CD8-positive, alpha-beta memory T cell (primary cell): ENCODE data around the gene DUSP23. TPM values are rescaled to one million over a fixed set of nuclear protein-coding genes. Genes with fewer than 3 reads are reported as not detected.

Experiments
- CTCF ChIA-PET: fragments of 350-600 bp; sonication (Branson Sonifier 250); formaldehyde crosslinking; loops from one replicate; lab custom pipeline; 2021; ENCODE audit warnings: antibody characterized with exemption; lab: Charles Lee
- POLR2A ChIA-PET: fragments of 350-600 bp; sonication (Branson Sonifier 250); formaldehyde crosslinking; loops from one replicate; lab custom pipeline; 2021; ENCODE audit warnings: antibody characterized with exemption; lab: Charles Lee
- DNase-seq, 5 donors: peaks; one replicate each; pipeline versions ENCODE4 v3.0.0 to v3.0.0-alpha.2; 2020 to 2022; ENCODE audit warnings: mixed read lengths in 1 of 5
- H3K27ac ChIP-seq: one replicate; pipeline ENCODE4 v1.7.0; 2013; ENCODE audit warnings: low read depth, mild to moderate bottlenecking, low read length, moderate library complexity
- H3K27me3 ChIP-seq: 2 replicates; pipeline ENCODE4 v1.7.0; 2013; ENCODE audit warnings: low read length, mild to moderate bottlenecking; ENCODE audit not compliant: insufficient read depth, poor library complexity, severe bottlenecking
- H3K36me3 ChIP-seq: 2 replicates; pipeline ENCODE4 v1.7.0; 2013; ENCODE audit warnings: mild to moderate bottlenecking, low read length, moderate library complexity; ENCODE audit not compliant: insufficient read depth
- H3K4me1 ChIP-seq: 2 replicates; pipeline ENCODE4 v1.7.0; 2013; ENCODE audit warnings: mild to moderate bottlenecking, low read length, moderate library complexity; ENCODE audit not compliant: insufficient read depth
- H3K4me3 ChIP-seq: 2 replicates; pipeline ENCODE4 v1.7.0; 2013; ENCODE audit warnings: mild to moderate bottlenecking, low read length
- H3K9me3 ChIP-seq: 2 replicates; pipeline ENCODE4 v1.7.0; 2013; ENCODE audit warnings: mild to moderate bottlenecking, low read length
- H3K27ac Mint-ChIP-seq, 8 donors: one replicate each; pipeline ENCODE4 v1.8.0; 2020 to 2021; ENCODE audit warnings: mixed read lengths in 8 of 8, mild to moderate bottlenecking in 6 of 8, inconsistent platforms in 3 of 8, moderate library complexity in 3 of 8
- H3K27me3 Mint-ChIP-seq, 2 donors: one replicate each; pipeline ENCODE4 v1.8.0; 2020 to 2021; ENCODE audit warnings: mixed read lengths in 2 of 2, mild to moderate bottlenecking in 1 of 2, moderate library complexity in 1 of 2
- H3K36me3 Mint-ChIP-seq, 3 donors: one replicate each; pipeline ENCODE4 v1.8.0; 2020 to 2021; ENCODE audit warnings: mixed read lengths in 3 of 3, inconsistent platforms in 1 of 3, mild to moderate bottlenecking in 1 of 3
- H3K4me1 Mint-ChIP-seq, 3 donors: one replicate each; pipeline ENCODE4 v1.8.0; 2020 to 2021; ENCODE audit warnings: mixed read lengths in 3 of 3, inconsistent platforms in 1 of 3, mild to moderate bottlenecking in 1 of 3
- H3K4me3 Mint-ChIP-seq, 7 donors: one replicate each; pipeline ENCODE4 v1.8.0; 2020 to 2021; ENCODE audit warnings: mixed read lengths in 7 of 7, mild to moderate bottlenecking in 6 of 7, moderate library complexity in 4 of 7, inconsistent platforms in 2 of 7
- H3K9me3 Mint-ChIP-seq, 5 donors: one replicate each; pipeline ENCODE4 v1.8.0; 2020 to 2022; ENCODE audit warnings: mixed read lengths in 5 of 5, mild to moderate bottlenecking in 3 of 5, moderate library complexity in 2 of 5, inconsistent platforms in 1 of 5
- polyA plus RNA-seq: library from polyadenylated mRNA; unstranded; fragments of 300-500 nt; fragmentation: Illumina TruSeq; gene quantifications from one replicate; pipeline ENCODE4 v1.2.3, GENCODE V29; 2021
- total RNA-seq, 2 experiments: library from RNA; stranded (reverse); gene quantifications; one replicate each; pipeline ENCODE4 v1.2.3, GENCODE V29; 2021

DUSP23 gene
- total and polyA plus RNA-seq, 3 experiments from 2014 or later: 35.5 to 65.8 (median 38.1) TPM

DNA sequence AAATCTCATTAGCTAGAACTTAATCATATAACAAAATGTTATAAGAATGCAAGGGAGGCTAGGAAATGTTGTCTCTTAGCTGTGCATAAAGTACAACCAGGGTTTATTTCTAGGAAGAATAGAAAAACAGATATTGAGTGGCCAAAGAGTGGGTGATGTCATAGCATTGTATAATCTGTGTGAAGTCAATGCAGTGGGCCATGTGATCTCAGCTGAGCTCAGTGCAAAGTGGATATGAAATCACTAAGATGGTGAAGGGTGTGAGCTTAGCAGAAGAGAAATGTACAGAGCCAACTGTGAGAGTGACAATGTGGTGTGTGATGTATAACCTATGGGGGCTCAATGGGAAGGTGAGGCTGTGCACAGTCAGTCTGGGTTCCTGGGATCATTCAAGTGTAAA, 29.7 kb upstream of the DUSP23 start:
- no peak overlapping the region for H3K27ac ChIP-seq
- H3K4me3 Mint-ChIP-seq: no peak overlapping the region
- H3K27me3 ChIP-seq: no peaks in the 10 kb centered on the region
- no peaks in the 10 kb centered on the region for H3K4me1 Mint-ChIP-seq
- H3K4me3 ChIP-seq: no peak overlapping the region
- H3K36me3 ChIP-seq: no peaks in the 10 kb centered on the region
- H3K9me3 ChIP-seq: no peaks in the 10 kb centered on the region
- ChIA-PET CTCF (no interaction called here), POLR2A (no interaction called here)
- H3K9me3 Mint-ChIP-seq: no peaks in the 10 kb centered on the region
- no peak for DNase-seq
- H3K4me1 ChIP-seq: no peaks in the 10 kb centered on the region
- H3K36me3 Mint-ChIP-seq: no peaks in the 10 kb centered on the region
- H3K27ac Mint-ChIP-seq: no peak overlapping the region
- peaks cover 9 to 20% of the 10 kb centered on the region in 2 donors for H3K27me3 Mint-ChIP-seq

DNA sequence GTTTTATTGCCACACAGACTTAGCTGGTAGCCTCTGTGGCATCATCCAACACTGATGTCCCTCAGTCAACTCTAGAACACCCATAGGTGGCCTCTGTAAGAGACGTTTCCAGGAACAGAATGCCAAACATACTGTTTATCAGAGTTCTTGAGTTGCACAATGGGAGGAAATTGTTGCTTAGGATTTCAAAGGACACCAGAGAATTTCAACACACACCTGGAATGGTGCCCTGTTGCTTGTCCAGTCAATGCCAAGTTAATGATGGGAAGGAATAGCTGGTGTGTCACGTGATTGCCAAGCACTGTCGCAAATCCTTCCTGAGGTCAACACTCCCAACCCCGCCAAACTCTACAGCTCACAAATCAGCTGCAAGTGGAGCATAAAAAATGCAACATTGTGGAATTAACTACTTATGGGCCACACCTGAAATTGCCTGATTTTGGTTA, 28.6 kb upstream of the DUSP23 start:
- Histone ChIP-seq H3K4me3 (no peak overlapping the region), H3K27ac (no peak overlapping the region), H3K9me3 (no peaks in the 10 kb centered on the region), H3K4me1 (no peaks in the 10 kb centered on the region), H3K27me3 (no peaks in the 10 kb centered on the region), H3K36me3 (no peaks in the 10 kb centered on the region)
- no peak for DNase-seq
- H3K27me3 Mint-ChIP-seq: peaks cover 9 to 20% of the 10 kb centered on the region in 2 donors
- H3K4me1 Mint-ChIP-seq: no peaks in the 10 kb centered on the region
- POLR2A ChIA-PET: no interaction called here
- no peaks in the 10 kb centered on the region for H3K9me3 Mint-ChIP-seq
- H3K4me3 Mint-ChIP-seq: no peak overlapping the region
- peak overlapping the region in 1 of 8 donors; percentile 75 for H3K27ac Mint-ChIP-seq
- CTCF ChIA-PET: interaction anchor here (1.4 kb wide), 1 partner anchor 139 kb away, joined by 5 read pairs; no protein-coding TSS in a partner anchor
- no peaks in the 10 kb centered on the region for H3K36me3 Mint-ChIP-seq

DNA sequence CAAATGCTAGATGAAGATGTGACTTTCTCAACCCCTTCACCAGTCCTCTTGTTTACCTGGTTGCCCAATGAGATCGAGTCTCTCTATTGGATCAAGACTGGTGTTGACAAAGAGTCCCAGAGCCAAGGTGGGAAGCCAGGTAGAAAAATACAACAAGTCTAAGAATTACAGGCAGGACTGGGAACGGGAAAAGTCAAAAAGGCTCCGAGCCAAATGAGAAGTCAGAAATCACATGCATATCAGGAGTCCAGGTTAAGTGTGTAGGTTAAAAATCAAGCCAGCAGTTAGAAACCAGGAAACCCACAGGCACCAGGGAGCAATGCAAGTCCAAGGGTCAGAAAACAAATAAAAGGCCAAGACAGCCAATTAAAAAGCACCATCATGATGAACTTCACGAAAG, 27.4 kb upstream of the DUSP23 start:
- POLR2A ChIA-PET: no interaction called here
- H3K9me3 Mint-ChIP-seq: no peaks in the 10 kb centered on the region
- no peak overlapping the region for H3K4me3 ChIP-seq
- H3K4me3 Mint-ChIP-seq: no peak overlapping the region
- no peaks in the 10 kb centered on the region for H3K36me3 Mint-ChIP-seq
- no peak overlapping the region for H3K27ac Mint-ChIP-seq
- H3K4me1 ChIP-seq: no peaks in the 10 kb centered on the region
- no peak for DNase-seq
- H3K27me3 ChIP-seq: no peaks in the 10 kb centered on the region
- no peaks in the 10 kb centered on the region for H3K4me1 Mint-ChIP-seq
- peaks cover 9 to 20% of the 10 kb centered on the region in 2 donors for H3K27me3 Mint-ChIP-seq
- H3K9me3 ChIP-seq: no peaks in the 10 kb centered on the region
- CTCF ChIA-PET: interaction anchor here (1.4 kb wide), 1 partner anchor 138 kb away, joined by 5 read pairs; no protein-coding TSS in a partner anchor
- no peaks in the 10 kb centered on the region for H3K36me3 ChIP-seq
- no peak overlapping the region for H3K27ac ChIP-seq

DNA sequence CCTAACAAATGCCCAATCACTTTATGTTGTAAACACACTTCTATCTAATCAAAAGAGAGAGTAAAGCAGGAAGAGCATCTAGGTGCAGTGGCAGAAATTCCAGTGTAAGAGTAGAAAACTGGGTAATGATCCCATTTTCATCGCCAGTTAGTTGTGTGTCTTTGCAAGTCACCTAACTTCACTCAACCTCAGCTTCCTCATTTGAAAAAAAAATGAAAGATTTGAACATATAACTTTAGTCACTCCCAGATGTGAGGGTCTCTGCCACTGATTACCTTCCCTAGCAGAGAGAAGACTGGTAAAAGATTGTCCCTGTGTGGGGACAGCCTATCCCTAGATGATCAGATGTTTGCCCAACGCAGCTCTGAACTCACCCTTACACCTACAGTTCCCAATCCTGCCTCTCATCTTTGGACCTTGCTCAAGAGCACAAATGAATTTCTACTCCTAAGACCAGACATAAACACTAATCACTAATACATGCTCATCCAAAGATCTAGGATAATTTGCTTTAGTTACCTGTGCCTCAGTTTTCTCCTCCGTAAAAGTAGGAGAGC, 25.2 kb upstream of the DUSP23 start:
- CTCF ChIA-PET: no interaction called here
- H3K9me3 Mint-ChIP-seq: no peaks in the 10 kb centered on the region
- H3K27me3 Mint-ChIP-seq: peaks cover 9 to 20% of the 10 kb centered on the region in 2 donors
- no peak overlapping the region for H3K27ac Mint-ChIP-seq
- H3K36me3 Mint-ChIP-seq: no peaks in the 10 kb centered on the region
- POLR2A ChIA-PET: no interaction called here
- Histone ChIP-seq H3K27me3 (no peaks in the 10 kb centered on the region), H3K4me3 (no peak overlapping the region), H3K4me1 (no peaks in the 10 kb centered on the region), H3K36me3 (no peaks in the 10 kb centered on the region), H3K9me3 (no peaks in the 10 kb centered on the region), H3K27ac (no peak overlapping the region)
- no peak for DNase-seq
- no peak overlapping the region for H3K4me3 Mint-ChIP-seq
- no peaks in the 10 kb centered on the region for H3K4me1 Mint-ChIP-seq

DNA sequence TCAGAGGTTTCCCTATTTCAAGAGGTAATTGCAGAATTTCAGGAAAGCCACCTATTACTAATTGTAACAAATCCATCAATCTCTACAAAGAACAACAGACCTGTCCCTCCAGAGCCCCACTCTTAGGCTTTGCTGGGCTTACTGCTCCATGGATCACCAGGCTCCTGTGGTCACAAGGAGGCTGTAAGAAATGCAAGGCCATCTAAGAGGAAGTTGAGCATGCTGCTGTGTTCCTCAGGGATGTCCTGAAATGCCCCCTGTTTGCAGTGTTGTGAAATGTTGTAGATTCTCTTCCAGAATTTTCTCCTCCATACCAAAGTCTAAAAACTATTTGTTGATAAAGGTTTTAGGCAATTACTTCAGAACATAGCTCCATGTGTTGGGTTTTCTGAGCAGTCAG, 24.4 kb upstream of the DUSP23 start:
- Mint-ChIP-seq H3K27me3 (peaks cover 13 to 20% of the 10 kb centered on the region in 2 donors), H3K4me1 (no peaks in the 10 kb centered on the region), H3K36me3 (no peaks in the 10 kb centered on the region), H3K27ac (no peak overlapping the region), H3K9me3 (no peaks in the 10 kb centered on the region), H3K4me3 (no peak overlapping the region)
- H3K36me3 ChIP-seq: no peaks in the 10 kb centered on the region
- no peak for DNase-seq
- H3K9me3 ChIP-seq: no peaks in the 10 kb centered on the region
- POLR2A ChIA-PET: no interaction called here
- CTCF ChIA-PET: no interaction called here
- H3K27ac ChIP-seq: no peak overlapping the region
- no peaks in the 10 kb centered on the region for H3K27me3 ChIP-seq
- no peaks in the 10 kb centered on the region for H3K4me1 ChIP-seq
- no peak overlapping the region for H3K4me3 ChIP-seq

DNA sequence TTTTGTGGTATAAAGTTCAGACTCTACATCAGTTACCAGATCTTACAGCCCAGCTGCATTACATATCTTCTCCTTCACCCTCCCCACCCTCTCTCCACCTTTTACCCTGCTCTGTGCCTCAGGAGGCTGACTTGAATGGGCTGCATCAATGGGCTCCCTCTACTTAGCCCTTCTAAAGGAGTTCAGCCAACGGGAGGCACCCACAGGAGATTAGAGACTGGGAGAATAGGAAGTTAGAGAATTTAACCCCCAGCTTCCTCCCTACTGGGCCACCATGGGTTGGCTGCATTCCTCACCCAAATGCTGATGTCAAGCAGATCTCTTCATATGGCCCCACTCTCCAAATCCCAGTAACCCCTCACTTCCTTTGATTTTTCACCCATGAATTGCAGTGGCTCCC, 17.1 kb upstream of the DUSP23 start:
- POLR2A ChIA-PET: interaction anchor here (0.6 kb wide), 1 partner anchor 25 kb away, joined by 6 read pairs; no protein-coding TSS in a partner anchor
- Histone ChIP-seq H3K36me3 (no peaks in the 10 kb centered on the region), H3K27me3 (no peaks in the 10 kb centered on the region), H3K4me3 (no peak overlapping the region), H3K9me3 (no peaks in the 10 kb centered on the region), H3K27ac (no peak overlapping the region), H3K4me1 (no peaks in the 10 kb centered on the region)
- peaks cover 20 to 53% of the 10 kb centered on the region in 2 donors for H3K27me3 Mint-ChIP-seq
- no peaks in the 10 kb centered on the region for H3K4me1 Mint-ChIP-seq
- no peak for DNase-seq
- CTCF ChIA-PET: no interaction called here
- H3K9me3 Mint-ChIP-seq: peaks cover 0 to 4% (median 0%) of the 10 kb centered on the region in 5 donors
- H3K36me3 Mint-ChIP-seq: no peaks in the 10 kb centered on the region
- no peak overlapping the region for H3K27ac Mint-ChIP-seq
- H3K4me3 Mint-ChIP-seq: no peak overlapping the region

DNA sequence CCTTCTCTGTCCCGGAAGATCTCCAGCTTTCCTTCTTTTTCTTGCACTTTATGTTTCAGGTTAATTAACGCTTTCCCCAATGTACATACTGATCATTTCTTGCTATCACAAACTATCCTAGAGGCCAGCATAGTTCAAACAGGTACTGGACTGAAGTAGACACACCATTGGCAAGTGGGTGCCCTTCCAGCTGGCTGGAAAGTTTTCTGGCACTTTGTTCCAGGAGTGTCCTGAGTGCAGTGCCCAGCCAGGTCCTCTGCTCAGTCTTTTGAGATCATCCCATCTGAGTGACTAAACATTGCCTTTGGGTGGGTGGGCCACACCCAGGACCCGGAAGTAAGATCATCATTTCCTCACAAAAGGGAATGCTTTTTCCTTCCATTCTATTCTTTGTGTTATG, 15.0 kb upstream of the DUSP23 start:
- H3K27me3 ChIP-seq: no peaks in the 10 kb centered on the region
- H3K36me3 Mint-ChIP-seq: no peaks in the 10 kb centered on the region
- POLR2A ChIA-PET: no interaction called here
- H3K9me3 Mint-ChIP-seq: peaks cover 0 to 4% (median 0%) of the 10 kb centered on the region in 5 donors
- no peak overlapping the region for H3K27ac Mint-ChIP-seq
- DNase-seq: no peak
- CTCF ChIA-PET: no interaction called here
- peaks cover 20 to 63% of the 10 kb centered on the region in 2 donors for H3K27me3 Mint-ChIP-seq
- no peak overlapping the region for H3K27ac ChIP-seq
- H3K9me3 ChIP-seq: no peaks in the 10 kb centered on the region
- H3K4me3 ChIP-seq: no peak overlapping the region
- no peaks in the 10 kb centered on the region for H3K4me1 Mint-ChIP-seq
- H3K4me1 ChIP-seq: no peaks in the 10 kb centered on the region
- no peak overlapping the region for H3K4me3 Mint-ChIP-seq
- H3K36me3 ChIP-seq: no peaks in the 10 kb centered on the region

DNA sequence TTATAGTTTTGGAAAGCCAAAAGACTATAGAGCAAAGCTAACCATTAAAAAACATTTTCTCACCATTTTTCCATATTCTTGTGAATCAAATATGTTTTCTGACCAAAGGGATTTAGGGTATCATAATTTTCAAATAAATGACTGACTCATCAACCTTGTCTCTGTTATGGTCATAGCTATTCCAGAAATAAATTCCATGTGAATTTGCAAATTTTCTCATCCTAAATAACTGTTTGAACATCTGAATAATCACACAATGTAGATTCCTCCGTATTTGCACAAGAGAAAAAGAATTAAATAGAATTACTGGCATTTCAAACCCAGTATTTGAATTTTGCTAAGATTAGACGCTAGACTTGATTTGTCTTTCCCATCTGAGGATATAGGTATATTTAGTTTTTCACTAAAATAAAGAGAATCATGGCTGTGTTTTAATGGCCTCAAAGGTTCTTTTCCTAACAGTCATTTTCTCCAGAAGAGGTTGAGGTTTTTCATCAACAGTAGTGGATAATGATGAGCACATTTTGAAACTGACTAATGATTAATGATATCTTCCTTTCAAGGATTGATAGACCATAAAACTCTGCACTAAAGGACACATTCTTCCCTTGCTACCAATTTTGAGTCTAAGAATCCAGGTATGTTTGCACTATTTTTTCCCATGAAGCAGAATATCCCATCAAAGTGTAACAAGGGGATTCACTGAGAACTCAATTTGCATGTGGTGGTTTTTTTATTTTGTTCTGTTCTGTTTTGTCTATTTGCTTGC, 9.5 kb upstream of the DUSP23 start:
- Histone ChIP-seq H3K27me3 (no peaks in the 10 kb centered on the region), H3K4me3 (no peak overlapping the region), H3K4me1 (no peaks in the 10 kb centered on the region), H3K9me3 (no peaks in the 10 kb centered on the region), H3K27ac (no peak overlapping the region), H3K36me3 (no peaks in the 10 kb centered on the region)
- peaks cover 4 to 32% of the 10 kb centered on the region in 2 donors for H3K27me3 Mint-ChIP-seq
- no peak for DNase-seq
- ChIA-PET CTCF (no interaction called here), POLR2A (no interaction called here)
- no peaks in the 10 kb centered on the region for H3K36me3 Mint-ChIP-seq
- H3K4me1 Mint-ChIP-seq: no peaks in the 10 kb centered on the region
- H3K9me3 Mint-ChIP-seq: no peaks in the 10 kb centered on the region
- no peak overlapping the region for H3K27ac Mint-ChIP-seq
- no peak overlapping the region for H3K4me3 Mint-ChIP-seq
